Liver (tissue), 9 donors: ENCODE data around the gene KRTAP29-1. TPM values are rescaled to one million over a fixed set of nuclear protein-coding genes. Genes with fewer than 3 reads are reported as not detected.

Source experiments
- DNase-seq: peaks from one replicate; pipeline ENCODE4 v3.0.0-alpha.2; 2017; ENCODE audit warnings: low spot score
- H3K27ac ChIP-seq, 2 donors: one replicate each; pipeline ENCODE4 v1.7.0; 2013; ENCODE audit warnings: inconsistent platforms in 2 of 2, low read length in 2 of 2, control low read depth in 1 of 2, low read depth in 1 of 2, mild to moderate bottlenecking in 1 of 2
- H3K27me3 ChIP-seq, 4 donors: one replicate each; pipeline versions ENCODE4 v1.6.1 to v1.7.0; 2013; ENCODE audit warnings: low read length in 3 of 4, inconsistent platforms in 1 of 4, mild to moderate bottlenecking in 1 of 4, moderate library complexity in 1 of 4; ENCODE audit not compliant: control insufficient read depth in 4 of 4, insufficient read depth in 4 of 4
- H3K36me3 ChIP-seq, 4 donors: one replicate each; pipeline versions ENCODE4 v1.6.1 to v1.7.0; 2013; ENCODE audit warnings: low read length in 3 of 4, mild to moderate bottlenecking in 3 of 4, low read depth in 1 of 4, moderate library complexity in 1 of 4; ENCODE audit not compliant: control insufficient read depth in 4 of 4, insufficient read depth in 3 of 4
- H3K4me1 ChIP-seq, 4 donors: one replicate each; pipeline versions ENCODE4 v1.6.1 to v1.7.0; 2013; ENCODE audit warnings: low read length in 3 of 4, mild to moderate bottlenecking in 3 of 4, moderate library complexity in 1 of 4; ENCODE audit not compliant: control insufficient read depth in 4 of 4, insufficient read depth in 4 of 4
- H3K4me3 ChIP-seq, 3 donors: one replicate each; pipeline versions ENCODE4 v1.6.1 to v1.7.0; 2013; ENCODE audit warnings: low read length in 3 of 3, control low read depth in 1 of 3, low read depth in 1 of 3, mild to moderate bottlenecking in 1 of 3
- H3K9ac ChIP-seq, 2 donors: one replicate each; pipeline ENCODE4 v1.7.0; 2013; ENCODE audit warnings: low read length in 2 of 2, mild to moderate bottlenecking in 2 of 2, moderate library complexity in 2 of 2, control low read depth in 1 of 2, low read depth in 1 of 2
- H3K9me3 ChIP-seq, 4 donors: one replicate each; pipeline versions ENCODE4 v1.6.1 to v1.7.0; 2013; ENCODE audit warnings: low read length in 3 of 4; ENCODE audit not compliant: control insufficient read depth in 4 of 4
- ATF3 ChIP-seq: IDR thresholded peaks from 2 replicates; pipeline ENCODE4 v1.6.1; 2016; ENCODE audit warnings: antibody characterized with exemption
- EGR1 ChIP-seq, 2 donors: IDR thresholded peaks; 2 replicates each; pipeline ENCODE4 v1.6.1; 2016 to 2018; ENCODE audit warnings: antibody characterized with exemption in 2 of 2, low read depth in 2 of 2
- FOXA1 ChIP-seq: IDR thresholded peaks from 2 replicates; pipeline ENCODE4 v1.6.1; 2016; ENCODE audit warnings: antibody characterized with exemption
- FOXA2 ChIP-seq: IDR thresholded peaks from 2 replicates; pipeline ENCODE4 v1.6.1; 2016; ENCODE audit warnings: antibody characterized with exemption
- GABPA ChIP-seq, 2 donors: IDR thresholded peaks in 1 of 2; conservative IDR thresholded peaks in 1 of 2; 2 replicates each; pipeline ENCODE4 v1.6.1; 2016; ENCODE audit warnings: antibody characterized with exemption in 2 of 2, mild to moderate bottlenecking in 1 of 2, moderate library complexity in 1 of 2
- MAX ChIP-seq: IDR thresholded peaks from 2 replicates; pipeline ENCODE4 v1.6.1; 2016; ENCODE audit warnings: antibody characterized with exemption
- NR2F2 ChIP-seq: IDR thresholded peaks from 2 replicates; pipeline ENCODE4 v1.6.1; 2016; ENCODE audit warnings: antibody characterized with exemption
- RAD21 ChIP-seq, 2 donors: IDR thresholded peaks; 2 replicates each; pipeline ENCODE4 v1.6.1; 2016; ENCODE audit warnings: antibody characterized with exemption in 2 of 2, mild to moderate bottlenecking in 2 of 2
- REST ChIP-seq: IDR thresholded peaks from 2 replicates; pipeline ENCODE4 v1.6.1; 2016; ENCODE audit warnings: antibody characterized with exemption, mild to moderate bottlenecking
- RXRA ChIP-seq, 2 donors: IDR thresholded peaks; 2 replicates each; pipeline ENCODE4 v1.6.1; 2017 to 2018; ENCODE audit warnings: antibody characterized with exemption in 2 of 2, mild to moderate bottlenecking in 1 of 2
- TAF1 ChIP-seq: conservative IDR thresholded peaks from 2 replicates; pipeline ENCODE4 v1.6.1; 2016; ENCODE audit warnings: antibody characterized with exemption, mild to moderate bottlenecking
- YY1 ChIP-seq: IDR thresholded peaks from 2 replicates; pipeline ENCODE4 v1.6.1; 2016; ENCODE audit warnings: antibody characterized with exemption, mild to moderate bottlenecking
- ZBTB33 ChIP-seq: IDR thresholded peaks from 2 replicates; pipeline ENCODE4 v1.6.1; 2016; ENCODE audit warnings: antibody characterized with exemption
- WGBS: extraction: QIAGEN DNeasy Blood & Tissue Kit; methylation state at CpG from one replicate; pipeline ENCODE4 v1.1.7; 2013; 5-methylcytosine and 5-hydroxymethylcytosine counted together
- polyA plus RNA-seq, 2 donors: library from polyadenylated mRNA; stranded (reverse) in 1 of 2; unstranded in 1 of 2; fragments of 200-250 nt in 1 of 2; fragments of >200 nt in 1 of 2; fragmentation: Nextera tagmentation in 1 of 2; extraction: Ambion mirVana in 1 of 2; gene quantifications; one replicate each; pipeline versions ENCODE4 v1.2.1 to v1.2.3, GENCODE V29; 2013 to 2015
- total RNA-seq, 2 donors: library from RNA; depleted of rRNA; stranded (reverse); fragments of >200 nt; gene quantifications; one replicate each; pipeline ENCODE4 v1.2.3, GENCODE V29; 2014
- donor health status: healthy.
- donor health status: healthy.
- donor health status: healthy.
- donor health status: healthy.
- donor health status: healthy.

KRTAP29-1 gene
- total and polyA plus RNA-seq, 4 donors = not detected

- TF ChIP-seq REST = no peak
- no peak for TF ChIP-seq ATF3
- no peak for TF ChIP-seq YY1
- no peak for TF ChIP-seq ZBTB33
- TF ChIP-seq FOXA1 = no peak
- TF ChIP-seq EGR1 (IDR thresholded peaks at IDR 0.05; ENCODE audit: low read depth in 2 of 2) = no peak
- TF ChIP-seq RXRA (IDR thresholded peaks at IDR 0.05) = no peak
- TF ChIP-seq RAD21 (IDR thresholded peaks at IDR 0.05) = no peak
- 87% methylated on average over 2 of the region's 2 CpGs for WGBS
- H3K4me3 ChIP-seq = no peak overlapping the region
These were observed 39.4 kb downstream of the KRTAP29-1 start for GRCh38 chr17:41263212-41263611.

GRCh38 chr17:41258406-41258805, 44.2 kb downstream of the KRTAP29-1 start:
- no peak for DNase-seq
- H3K9ac ChIP-seq = no peak overlapping the region
- no peaks in the 10 kb centered on the region for H3K9me3 ChIP-seq
- H3K4me3 ChIP-seq = no peak overlapping the region
- no peak for TF ChIP-seq ATF3
- TF ChIP-seq NR2F2 = no peak
- no peak for TF ChIP-seq YY1
- no peak for TF ChIP-seq MAX
- no peak for TF ChIP-seq EGR1 (IDR thresholded peaks at IDR 0.05; ENCODE audit: low read depth in 2 of 2)
- TF ChIP-seq TAF1 = no peak
- TF ChIP-seq REST = no peak
- TF ChIP-seq FOXA2 = no peak
- no peak for TF ChIP-seq ZBTB33
- no peak for TF ChIP-seq GABPA (IDR thresholded peaks at IDR 0.05 in 1 of 2, conservative IDR thresholded peaks at IDR 0.05 in 1 of 2)
- TF ChIP-seq RXRA (IDR thresholded peaks at IDR 0.05) = no peak
- no peaks in the 10 kb centered on the region for H3K36me3 ChIP-seq
- H3K27me3 ChIP-seq = peaks cover 0 to 2% (median 0%) of the 10 kb centered on the region in 4 donors
- no peak overlapping the region for H3K27ac ChIP-seq
- H3K4me1 ChIP-seq = no peaks in the 10 kb centered on the region

More at GRCh38 chr17:41263212-41263611, 39.4 kb downstream of the KRTAP29-1 start:
- Histone ChIP-seq H3K27me3 (peaks cover 0 to 8% (median 0%) of the 10 kb centered on the region in 4 donors), H3K9ac (no peak overlapping the region), H3K4me1 (no peaks in the 10 kb centered on the region), H3K9me3 (no peaks in the 10 kb centered on the region), H3K36me3 (no peaks in the 10 kb centered on the region), H3K27ac (no peak overlapping the region)
- no peak for DNase-seq
